KOPT-K1 (cell line): Measurements from ENCODE around the gene NINL.

ENCODE experiments used
- H3K27ac ChIP-seq: fragments of 200-600 bp; sonication (generic); 2 replicates; pipeline ENCODE4 v1.5.1; 2016; ENCODE audit warnings: antibody characterized with exemption, mild to moderate bottlenecking, low read depth, low read length; ENCODE audit not compliant: poor library complexity, severe bottlenecking
- H3K36me3 ChIP-seq: fragments of 200-600 bp; sonication (generic); 2 replicates; pipeline ENCODE4 v1.5.1; 2017; ENCODE audit warnings: antibody characterized with exemption, mild to moderate bottlenecking, low read length, moderate library complexity; ENCODE audit not compliant: insufficient read depth
- H3K9me3 ChIP-seq: fragments of 200-600 bp; sonication (generic); 2 replicates; pipeline ENCODE4 v1.5.1; 2017; ENCODE audit warnings: antibody characterized with exemption, low read length, mild to moderate bottlenecking; ENCODE audit not compliant: insufficient read depth, poor library complexity, severe bottlenecking

The NINL gene

GRCh38 chr20:25407311-25408169 lies 177.8 kb downstream of the NINL start, which contains the start of gene GINS1:
Gene GINS1, plus strand, starts transcription at chr20:25407673. Its CDS starts 148 bp downstream, at chr20:25407821.
- Histone ChIP-seq H3K27ac (peak within 1 kb of the TSS; percentile 92), H3K36me3 (peaks cover 31% of the 10 kb centered on the region), H3K9me3 (peaks cover 22% of the 10 kb centered on the region)
